ENCODE measurements around the gene EPO. TPM values are rescaled to one million over a fixed set of nuclear protein-coding genes. Genes with fewer than 3 reads are reported as not detected.
A peak's percentile ranks its signal among the peaks of the same experiment; 100 is the strongest.

Gene EPO
- total and polyA plus RNA-seq, 2 of the 8 experiments (the other 6 are each of a cell fraction or from before 2014, with no cell fraction given) = 0.42 to 0.95 TPM

- FAIRE-seq = no peak
- no peak overlapping the region for H3K4me2 ChIP-seq (ENCODE audit: insufficient read depth in 1 of 2, low read depth in 2 of 2, low read length in 2 of 2)
- peak overlapping the region; percentile 90; the same call in 1 of the 2 replicates for H4K8ac ChIP-seq (ENCODE audit: extremely low read depth, insufficient read depth, low read length)
- no peak overlapping the region for H2AK5ac ChIP-seq (ENCODE audit: low read depth, low read length)
- no peak overlapping the region for H3K18ac ChIP-seq (ENCODE audit: extremely low read depth, low read length)
- peaks cover 41 to 76% (median 64%) of the 10 kb centered on the region in 4 experiments for H3K36me3 ChIP-seq (ENCODE audit: control insufficient read depth in 2 of 4, insufficient read depth in 4 of 4, low read length in 3 of 4)
- H3K4me1 ChIP-seq (replicated peaks in 1 of 4; ENCODE audit: control insufficient read depth in 3 of 4, insufficient read depth in 4 of 4, low read length in 3 of 4) = peaks cover 0 to 7% (median 4%) of the 10 kb centered on the region in 4 experiments; a peak in 6 of 7 replicates
- peaks cover 11 to 46% of the 10 kb centered on the region in 2 experiments for H3K79me2 ChIP-seq (ENCODE audit: control insufficient read depth in 1 of 2, insufficient read depth in 2 of 2, low read length in 2 of 2)
- ChIA-PET POLR2A (ENCODE audit: partially characterized antibody) (interaction anchor here (1.7 to 14.3 kb wide), 3 partner anchors 8 to 22 kb away, joined by 4 to 257 read pairs (median 4); no protein-coding TSS in a partner anchor), CTCF (ENCODE audit: partially characterized antibody) (interaction anchor here (2.3 to 20.7 kb wide), 2 partner anchors 10 to 22 kb away, joined by 7 to 254 read pairs; partner anchors contain the start of gene POP7)
- H2BK15ac ChIP-seq (ENCODE audit: low read length) = no peak overlapping the region
- no peak overlapping the region for H2BK120ac ChIP-seq (replicated peaks; ENCODE audit: low read depth, low read length)
- H3K56ac ChIP-seq (replicated peaks; ENCODE audit: insufficient read length, low read depth, low read length) = no peak overlapping the region
- WGBS, 2 experiments (ENCODE audit: extremely low coverage in 1 of 2, insufficient coverage in 1 of 2, insufficient read length in 1 of 2, insufficient replicate concordance in 2 of 2, low coverage in 1 of 2, low lambda C conversion rate in 2 of 2, missing lambda C conversion rate in 1 of 2) = 98% methylated on average over 17 of the region's 17 CpGs; no CpG with 5 or more reads in 1 of the 2 experiments
- no peak overlapping the region for H3K23ac ChIP-seq (ENCODE audit: insufficient read length)
- H2AFZ ChIP-seq (ENCODE audit: low read length) = no peak overlapping the region
- H2BK20ac ChIP-seq (ENCODE audit: low read length) = no peak overlapping the region
- DNase-seq (ENCODE audit: low read depth in 1 of 2, low spot score in 2 of 2) = no peak
- H3K23me2 ChIP-seq (ENCODE audit: low read depth, low read length) = peaks cover under 1% of the 10 kb centered on the region
- H2BK5ac ChIP-seq (ENCODE audit: low read depth, low read length) = no peak overlapping the region; the same call in 1 of the 2 replicates
- H3K4ac ChIP-seq (replicated peaks; ENCODE audit: insufficient read length, low read depth, low read length) = no peak overlapping the region
- no peak overlapping the region for H4K5ac ChIP-seq (ENCODE audit: insufficient read length, low read depth, low read length)
- peaks cover 12% of the 10 kb centered on the region for H3K79me1 ChIP-seq (ENCODE audit: low read depth, low read length)
- TF ChIP-seq FOSL1 (IDR thresholded peaks at IDR 0.05; ENCODE audit: insufficient read depth, low read depth, low read length) = no peak
- TF ChIP-seq HDAC2 (IDR thresholded peaks at IDR 0.05; ENCODE audit: borderline replicate concordance in 1 of 2, low read depth in 2 of 2, low read length in 2 of 2) = no peak
- TF ChIP-seq JUND (IDR thresholded peaks at IDR 0.05; ENCODE audit: low read length) = no peak
- TF ChIP-seq CEBPB (IDR thresholded peaks at IDR 0.05; ENCODE audit: low read depth, low read length) = no peak
- TF ChIP-seq CBX5 (IDR thresholded peaks at IDR 0.05; ENCODE audit: low read depth, low read length) = no peak
- no peak; the same call in 1 of the 2 replicates for TF ChIP-seq POLR2AphosphoS5 (IDR thresholded peaks at IDR 0.05; ENCODE audit: low read depth, low read length)
- TF ChIP-seq E2F6 (IDR thresholded peaks at IDR 0.05) = no peak
- TF ChIP-seq TAF1 (IDR thresholded peaks at IDR 0.05; ENCODE audit: low read depth, low read length) = no peak
- TF ChIP-seq USF2 (IDR thresholded peaks at IDR 0.05; ENCODE audit: low read length) = no peak
- no peak for TF ChIP-seq RNF2 (IDR thresholded peaks at IDR 0.05; ENCODE audit: borderline replicate concordance, low read depth, low read length, missing control alignments, poor library complexity, severe bottlenecking)
- no peak overlapping the region for H2BK12ac ChIP-seq (ENCODE audit: low read depth, low read length)
- H4K91ac ChIP-seq (replicated peaks; ENCODE audit: insufficient read length, low read length) = no peak overlapping the region
- no peak overlapping the region for H3K27ac ChIP-seq (ENCODE audit: low read depth, low read length)
- H4K20me1 ChIP-seq (replicated peaks in 1 of 2; ENCODE audit: control insufficient read depth in 1 of 2, insufficient read depth in 2 of 2, low read length in 2 of 2) = peaks cover 27 to 54% of the 10 kb centered on the region in 2 experiments
- H3K9ac ChIP-seq (replicated peaks in 1 of 4; ENCODE audit: extremely low read depth in 1 of 4, low read depth in 3 of 4, low read length in 3 of 4) = no peak overlapping the region
- no peak overlapping the region for H3K14ac ChIP-seq (ENCODE audit: insufficient read length)
- no peaks in the 10 kb centered on the region for H3K9me3 ChIP-seq (ENCODE audit: insufficient read depth in 2 of 2, low read depth in 1 of 2, low read length in 1 of 2)
- H3K4me3 ChIP-seq (ENCODE audit: extremely low read depth in 1 of 4, insufficient read depth in 2 of 4, low read depth in 3 of 4, low read length in 4 of 4) = no peak overlapping the region
- no peaks in the 10 kb centered on the region for H3K27me3 ChIP-seq (replicated peaks in 1 of 4; ENCODE audit: control insufficient read depth in 3 of 4, extremely low read depth in 1 of 4, insufficient read depth in 3 of 4, low read length in 3 of 4)
Observed at GRCh38 chr7:100686822-100687211, 33.5 kb upstream of the EPO start.

Measured in H1 (cell line).